T follicular helper cell (primary cell): ENCODE measurements around the gene CTU2.

ENCODE experiments used
- DNase-seq: peaks from one replicate; pipeline ENCODE4 v3.0.0-alpha.2; 2020; ENCODE audit warnings: low read depth

CTU2 gene

GRCh38 chr16:88681709-88682451, 24.4 kb upstream of the CTU2 start:
- peak; percentile 40 for DNase-seq

DNA sequence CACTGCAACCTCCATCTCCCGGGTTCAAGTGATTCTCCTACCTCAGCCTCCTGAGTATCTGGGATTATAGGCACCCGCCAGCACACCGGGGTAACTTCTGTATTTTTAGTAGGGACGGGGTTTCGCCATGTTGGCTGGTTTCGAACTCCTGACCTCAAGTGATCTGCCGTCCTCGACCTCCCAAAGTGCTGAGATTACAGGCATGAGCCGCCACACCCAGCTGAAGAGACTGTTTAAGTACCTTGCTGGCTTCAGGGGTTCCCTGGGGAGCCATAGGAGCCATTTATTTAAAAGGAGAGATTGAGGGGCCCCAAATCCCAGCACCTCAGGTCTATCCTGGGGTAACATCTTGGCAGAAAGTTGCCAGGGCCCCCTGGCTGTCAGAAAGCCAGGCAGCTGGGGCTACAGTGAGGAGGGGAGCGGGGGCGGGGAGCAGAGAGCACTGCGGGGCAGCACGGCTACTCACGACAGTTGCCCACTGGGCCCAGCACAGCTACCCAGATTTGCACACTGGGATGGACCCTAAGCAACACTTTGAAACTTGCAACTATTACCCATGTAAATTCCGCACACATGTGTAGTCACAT, 21.6 kb upstream of the CTU2 start:
- DNase-seq, result no peak

- no peak for DNase-seq
These were observed 20.9 kb upstream of the CTU2 start for GRCh38 chr16:88685156-88686061.

- peak; percentile 40 for DNase-seq
These were observed 20.3 kb upstream of the CTU2 start for GRCh38 chr16:88686062-88686438.

DNA sequence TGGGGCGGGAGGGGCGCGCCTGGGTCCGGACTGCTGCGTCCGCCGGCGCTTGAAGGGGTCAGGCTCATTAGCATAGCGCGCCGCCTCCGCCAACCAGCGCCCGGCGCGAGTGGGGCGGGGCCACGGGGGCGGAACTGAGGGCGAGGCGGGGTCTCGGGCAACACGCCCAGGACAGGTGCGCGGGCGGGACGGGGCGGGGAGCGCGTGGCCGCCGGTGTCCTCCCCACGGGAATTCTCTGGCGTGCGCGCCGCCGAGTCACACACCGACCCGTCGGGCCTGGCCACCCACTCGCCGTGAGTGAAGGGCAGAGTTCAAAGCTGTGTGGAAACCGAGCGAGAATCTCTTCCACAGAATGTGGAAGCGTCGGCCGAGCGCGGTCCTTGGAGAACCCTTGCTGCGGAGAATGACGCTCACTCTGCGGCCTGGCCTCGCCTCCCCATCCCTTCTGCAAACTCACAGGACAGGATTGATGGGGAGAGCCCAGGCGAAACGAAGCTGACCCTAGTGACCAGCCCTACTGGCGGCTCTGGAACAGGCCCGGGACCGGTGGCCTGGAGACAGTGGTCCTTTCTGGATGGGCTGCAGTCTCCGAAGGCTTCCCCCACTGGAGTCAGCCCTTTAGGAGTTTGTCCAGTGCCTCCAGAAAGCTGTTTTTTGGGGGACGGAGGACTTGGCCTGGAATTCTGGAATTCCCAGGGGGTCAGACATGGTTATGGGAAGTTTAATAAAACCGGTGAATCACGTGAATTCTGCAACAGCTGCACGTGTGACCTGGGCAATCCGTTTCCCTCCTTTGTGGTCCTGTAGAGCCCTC, 19.7 kb upstream of the CTU2 start, which contains the start of gene SNAI3:
SNAI3 (minus strand) TSS at position 69 of the 815 bp plus-strand sequence. CDS start 101 bp downstream, outside the sequence.
- DNase-seq, result peak; percentile 78

DNA sequence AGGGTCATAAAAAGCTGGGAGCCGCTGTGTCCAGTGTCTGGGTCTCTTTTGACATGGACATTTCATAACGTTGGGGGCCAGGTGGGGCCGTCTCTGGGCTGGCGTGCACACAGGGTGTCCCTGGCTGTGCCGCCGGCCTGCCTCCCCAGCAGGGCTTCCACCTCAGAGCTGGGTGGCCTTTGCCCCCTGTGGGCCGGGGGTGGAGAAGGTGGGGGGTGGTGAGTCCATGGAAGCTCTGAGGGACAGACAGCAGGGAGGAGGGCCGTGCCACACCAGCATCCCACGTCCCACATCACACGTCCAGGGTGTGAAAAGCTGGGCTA, 19.1 kb upstream of the CTU2 start:
- DNase-seq, result no peak

DNA sequence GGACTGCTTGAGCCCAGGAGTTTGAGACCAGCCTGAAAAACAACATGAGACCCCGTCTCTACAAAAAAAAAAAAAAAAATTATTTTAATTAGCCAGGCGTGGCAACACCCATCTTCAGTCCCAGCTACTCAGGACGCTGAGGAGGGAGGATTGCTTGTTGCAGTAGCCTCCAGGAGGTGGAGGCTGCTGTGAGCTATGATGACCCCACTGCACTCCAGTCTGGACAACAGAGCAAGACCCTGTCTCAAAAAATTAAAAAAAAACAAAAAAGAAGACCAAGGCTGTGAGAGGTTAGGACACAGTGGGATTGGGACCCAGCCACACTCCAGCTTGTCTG, 18.7 kb upstream of the CTU2 start:
- DNase-seq, result no peak

GRCh38 chr16:88688013-88688778, 18.1 kb upstream of the CTU2 start:
- no peak for DNase-seq

- no peak for DNase-seq
These were observed 15.8 kb upstream of the CTU2 start for GRCh38 chr16:88690341-88691128.

- no peak for DNase-seq
These were observed 15.0 kb upstream of the CTU2 start for GRCh38 chr16:88691129-88691813.

GRCh38 chr16:88691924-88692560, 14.3 kb upstream of the CTU2 start:
- no peak for DNase-seq

DNA sequence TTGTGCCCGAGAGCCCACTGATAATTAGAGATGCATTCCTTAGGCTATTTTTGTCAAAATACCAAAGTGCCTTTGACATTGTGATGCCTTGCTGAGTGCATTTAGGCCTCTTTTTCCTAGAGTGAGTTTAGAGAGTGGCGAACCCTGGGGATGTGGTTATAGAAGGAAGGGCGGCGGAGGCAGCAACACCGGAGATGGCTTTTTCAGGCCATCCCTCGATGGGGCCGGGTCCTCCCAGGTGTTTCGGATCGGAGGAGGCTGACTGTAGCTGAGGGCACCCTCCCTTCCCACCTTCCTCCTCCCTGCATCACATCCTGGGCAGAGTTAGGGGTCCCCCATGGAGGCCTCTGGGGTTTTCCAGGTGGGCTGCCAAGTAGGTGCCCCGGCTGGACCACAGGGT, 13.4 kb upstream of the CTU2 start:
- DNase-seq, result no peak

- no peak for DNase-seq
These were observed 12.7 kb upstream of the CTU2 start for GRCh38 chr16:88693420-88694177.

DNA sequence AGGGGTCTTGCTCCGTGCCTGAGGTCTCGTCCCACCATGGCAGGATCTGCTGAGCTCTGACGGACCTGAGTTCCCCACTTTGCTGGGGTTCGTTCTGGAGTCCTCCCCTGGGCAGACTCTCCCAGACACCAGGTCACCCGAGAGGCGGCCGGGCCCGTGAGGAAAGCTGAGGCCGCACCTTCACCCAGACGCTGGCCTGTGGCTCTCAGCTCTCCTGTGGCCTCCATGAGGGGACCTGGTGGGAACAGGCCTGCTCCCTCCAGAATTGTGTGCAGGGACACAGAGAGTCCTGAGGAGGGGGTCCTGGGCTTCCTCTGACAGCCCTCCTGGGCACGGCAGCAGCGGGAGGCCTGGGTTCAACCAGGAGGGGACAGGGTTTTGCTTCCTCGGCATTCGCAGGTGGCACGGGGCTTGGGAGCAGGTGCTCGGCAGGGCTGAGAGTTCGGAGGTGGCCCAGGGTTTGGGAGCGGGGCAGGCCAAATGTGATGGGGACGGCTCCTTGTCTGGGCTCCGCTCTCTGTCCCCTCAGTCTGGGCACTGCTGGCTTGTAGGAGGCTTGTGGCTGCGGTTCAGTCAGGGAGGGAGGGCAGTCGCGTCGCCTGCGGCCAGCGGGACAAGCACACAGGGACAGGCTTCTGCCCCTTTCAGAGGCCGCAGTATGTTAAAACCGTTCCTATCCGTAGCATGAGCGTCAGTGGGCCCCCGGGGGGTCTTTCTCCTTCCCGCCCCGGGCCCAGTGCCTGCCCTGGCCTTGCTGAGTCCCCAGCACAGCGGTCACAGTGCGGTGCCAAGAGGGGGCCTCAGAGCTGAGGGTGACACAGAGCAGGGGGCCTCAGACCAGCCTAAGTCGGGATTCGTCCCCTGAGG, 11.8 kb upstream of the CTU2 start:
- no peak for DNase-seq

DNA sequence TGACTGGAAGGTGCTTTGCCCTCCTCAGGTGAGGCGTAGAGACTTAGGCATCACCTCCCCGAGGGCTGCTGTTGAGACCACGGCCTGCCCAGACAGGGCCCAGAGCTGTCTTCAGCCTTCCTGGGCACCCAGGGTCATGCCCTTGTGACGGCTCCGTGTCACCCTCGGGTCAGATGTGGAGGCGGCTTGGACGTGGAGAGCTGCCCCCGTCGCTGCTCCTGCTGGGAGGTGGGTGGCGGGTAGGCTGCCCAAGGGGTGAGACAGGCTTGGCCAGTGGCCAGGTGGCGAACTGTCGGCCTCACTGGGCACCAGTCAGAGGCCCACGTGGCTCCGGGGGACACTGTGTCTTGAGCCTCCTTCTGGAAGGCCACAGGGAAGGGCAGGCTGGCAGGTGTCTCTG, 11.1 kb upstream of the CTU2 start:
- DNase-seq, result no peak

GRCh38 chr16:88695753-88696152, 10.6 kb upstream of the CTU2 start:
- no peak for DNase-seq

- DNase-seq, result no peak
These were observed 9.9 kb upstream of the CTU2 start for GRCh38 chr16:88696441-88696840.
